ENCODE data around the gene MICALL1.
"Not testable (repeated sequence)": the region's sequence is repeated elsewhere in the genome, so short reads cannot be mapped to it uniquely, and the experiment has no call there.

The MICALL1 gene

GRCh38 chr22:37930270-37930951 is 24.3 kb downstream of the MICALL1 start:
- DNase-seq (ENCODE audit: low read depth, low spot score), result peak; percentile 48

DNA sequence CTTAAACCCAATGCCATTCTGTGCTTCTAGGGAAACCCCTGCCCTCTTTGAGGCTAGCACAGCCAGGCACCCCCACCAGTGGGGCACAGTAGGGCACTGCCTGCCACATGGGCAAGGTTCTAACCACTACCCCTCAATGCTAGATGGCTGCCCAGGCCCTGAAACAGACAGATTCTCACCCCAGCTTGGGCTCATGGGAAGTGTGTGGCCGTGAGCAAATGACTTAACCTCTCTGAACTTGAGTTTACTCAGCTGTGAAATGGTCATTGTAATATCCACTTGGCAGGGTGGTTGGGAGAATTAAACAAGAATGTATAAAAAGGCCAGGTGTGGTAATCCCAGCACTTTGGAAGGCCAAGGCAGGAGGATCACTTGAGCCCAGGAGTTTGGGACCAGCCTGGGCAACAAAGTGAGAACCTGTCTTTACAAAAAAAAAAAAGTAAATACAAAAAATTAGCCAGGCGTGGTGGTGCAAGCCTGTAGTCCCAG is 24.9 kb downstream of the MICALL1 start:
- no peak for DNase-seq (ENCODE audit: low read depth, low spot score)

DNA sequence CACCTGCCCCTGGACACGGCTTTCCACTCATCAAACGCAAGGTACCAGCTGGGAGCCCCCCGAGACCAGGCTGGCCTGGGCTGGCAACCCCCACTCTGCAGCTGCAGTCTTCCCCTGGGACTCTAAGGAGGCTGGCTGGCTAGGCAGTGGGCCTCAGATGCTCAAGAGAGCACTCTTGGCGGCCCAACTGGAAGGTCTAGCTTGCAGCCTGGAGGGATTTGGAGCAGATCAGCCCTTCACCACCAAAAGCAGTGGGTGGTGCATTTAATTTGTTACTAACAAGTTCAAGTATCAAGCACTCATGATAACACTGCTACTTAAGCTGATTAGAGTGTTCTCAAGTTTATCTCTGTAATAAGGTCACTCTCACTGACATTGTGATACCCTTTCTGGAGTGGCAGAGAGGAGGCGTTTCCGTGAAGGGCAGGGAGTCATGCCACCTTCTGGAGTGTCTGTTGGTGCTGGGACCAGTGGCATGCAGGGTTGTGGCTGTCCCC is 25.8 kb downstream of the MICALL1 start:
- DNase-seq (ENCODE audit: low read depth, low spot score), result no peak

DNA sequence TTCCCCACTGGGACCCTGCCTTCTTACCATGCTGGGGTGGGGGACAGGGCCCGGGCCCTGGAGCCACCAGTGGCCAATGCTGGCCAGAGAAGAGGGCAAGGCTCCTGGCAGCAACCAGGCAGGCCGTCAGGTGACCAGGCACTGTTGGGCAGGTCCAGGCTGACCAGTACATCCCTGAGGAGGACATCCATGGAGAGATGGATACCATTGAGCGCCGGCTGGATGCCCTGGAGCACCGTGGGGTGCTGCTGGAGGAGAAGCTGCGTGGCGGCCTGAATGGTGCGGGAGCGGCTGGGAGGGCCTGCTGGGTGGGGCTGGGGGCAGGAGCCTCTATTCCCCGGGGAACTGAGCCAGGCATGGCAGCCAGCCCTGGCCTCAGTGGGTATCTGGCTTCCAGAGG is 26.3 kb downstream of the MICALL1 start:
- DNase-seq (ENCODE audit: low read depth, low spot score), result no peak

DNA sequence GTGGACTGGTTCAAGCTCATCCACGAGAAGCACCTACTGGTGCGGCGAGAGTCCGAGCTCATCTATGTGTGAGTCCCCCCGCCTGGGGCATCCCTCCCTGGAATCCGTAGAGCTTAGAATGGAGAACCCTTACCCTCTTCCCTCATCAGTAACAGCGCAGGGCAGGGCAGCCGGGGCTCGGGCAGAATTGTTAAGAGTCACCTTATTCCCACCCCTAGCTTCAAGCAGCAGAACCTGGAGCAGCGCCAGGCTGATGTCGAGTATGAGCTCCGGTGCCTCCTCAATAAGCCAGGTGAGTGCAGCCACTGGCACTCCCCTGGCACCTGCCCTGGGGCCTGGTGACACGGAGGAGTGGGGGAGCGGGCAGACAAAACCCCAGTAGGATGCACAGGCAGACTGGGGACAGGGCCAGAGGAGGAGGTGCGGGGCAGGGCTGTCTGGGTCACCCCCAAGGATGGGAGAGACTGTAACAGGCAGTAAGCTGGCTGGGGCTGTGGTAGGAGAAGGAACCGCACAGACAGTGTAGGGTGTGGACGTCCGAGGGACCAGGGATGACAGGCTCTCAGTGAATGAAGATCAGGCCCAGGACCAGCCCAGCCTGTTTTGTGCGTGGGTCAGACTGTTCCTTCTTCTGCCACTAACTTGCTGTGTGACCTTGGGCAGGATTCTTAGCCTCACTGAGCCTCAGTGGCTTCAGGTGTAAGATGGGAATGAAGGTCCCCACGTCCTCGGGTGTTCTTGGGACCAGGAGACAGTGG is 26.9 kb downstream of the MICALL1 start:
- DNase-seq (ENCODE audit: low read depth, low spot score), result peak; percentile 32

DNA sequence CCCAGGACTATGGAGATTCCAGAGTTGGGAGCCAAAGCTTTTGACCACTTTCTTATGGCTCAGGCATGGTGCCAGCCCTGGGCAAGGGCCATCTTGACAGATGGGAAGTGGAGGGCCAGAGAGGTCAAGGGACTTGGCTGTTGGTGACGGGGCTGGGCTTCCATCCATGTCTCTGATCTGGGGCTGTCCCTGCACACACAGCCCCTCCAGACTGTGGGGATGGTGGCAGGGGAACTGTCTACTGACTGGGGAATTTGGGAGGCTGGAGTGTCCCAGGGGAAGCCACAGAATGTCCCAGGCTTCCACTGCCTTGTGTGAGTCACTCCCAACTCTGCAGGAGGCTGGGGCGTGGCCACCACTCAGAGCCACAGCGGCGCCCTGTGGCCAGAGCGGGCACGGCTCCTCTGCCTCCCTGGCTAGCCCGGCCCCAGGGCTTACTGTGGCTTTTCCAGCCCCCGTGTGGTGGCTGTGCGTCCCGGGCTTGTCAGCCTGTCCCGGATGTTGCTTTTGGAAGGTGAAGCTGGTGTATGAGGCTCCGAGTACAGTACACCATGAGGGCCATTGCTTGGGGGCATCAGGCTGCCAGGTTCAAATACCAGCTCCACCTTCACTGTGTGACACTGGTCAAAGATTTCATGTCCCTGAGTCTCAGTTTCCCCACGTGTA is 27.7 kb downstream of the MICALL1 start:
- DNase-seq (ENCODE audit: low read depth, low spot score), result peak; percentile 98

GRCh38 chr22:37940698-37941376 is 34.7 kb downstream of the MICALL1 start:
- no peak for DNase-seq (ENCODE audit: low read depth, low spot score)

DNA sequence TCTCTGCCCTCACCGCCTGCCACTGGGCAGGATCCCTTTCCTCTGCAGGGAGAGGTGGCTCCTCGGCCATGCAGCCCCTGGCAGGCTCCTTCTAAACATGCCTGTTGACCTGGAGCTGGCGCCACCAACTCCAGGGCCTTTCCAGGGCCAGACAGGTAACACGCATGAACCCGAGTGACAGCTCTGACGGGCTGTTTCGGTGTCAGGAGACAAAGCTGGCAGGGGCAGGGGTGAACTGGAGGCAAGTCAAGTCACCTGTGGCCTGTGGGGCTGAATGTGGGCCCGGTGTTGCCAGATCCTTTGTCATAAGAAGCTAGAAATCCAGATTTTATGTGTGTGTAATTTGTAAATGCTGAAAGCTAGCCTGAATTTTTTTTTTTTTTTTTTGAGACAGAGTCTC is 36.0 kb downstream of the MICALL1 start:
- DNase-seq (ENCODE audit: low read depth, low spot score), result no peak

- no peak for DNase-seq (ENCODE audit: low read depth, low spot score)
Observed at GRCh38 chr22:37943136-37943824, 37.2 kb downstream of the MICALL1 start.

- DNase-seq (ENCODE audit: low read depth, low spot score), result no peak
Observed at GRCh38 chr22:37943825-37944198, 37.7 kb downstream of the MICALL1 start.

GRCh38 chr22:37944423-37944822 is 38.3 kb downstream of the MICALL1 start:
- DNase-seq (ENCODE audit: low read depth, low spot score), result not testable (repeated sequence)

- DNase-seq (ENCODE audit: low read depth, low spot score), result not testable (repeated sequence)
Observed at GRCh38 chr22:37947142-37947795, 41.2 kb downstream of the MICALL1 start.

GRCh38 chr22:37951305-37951704 is 45.2 kb downstream of the MICALL1 start:
- DNase-seq (ENCODE audit: low read depth, low spot score), result no peak

DNA sequence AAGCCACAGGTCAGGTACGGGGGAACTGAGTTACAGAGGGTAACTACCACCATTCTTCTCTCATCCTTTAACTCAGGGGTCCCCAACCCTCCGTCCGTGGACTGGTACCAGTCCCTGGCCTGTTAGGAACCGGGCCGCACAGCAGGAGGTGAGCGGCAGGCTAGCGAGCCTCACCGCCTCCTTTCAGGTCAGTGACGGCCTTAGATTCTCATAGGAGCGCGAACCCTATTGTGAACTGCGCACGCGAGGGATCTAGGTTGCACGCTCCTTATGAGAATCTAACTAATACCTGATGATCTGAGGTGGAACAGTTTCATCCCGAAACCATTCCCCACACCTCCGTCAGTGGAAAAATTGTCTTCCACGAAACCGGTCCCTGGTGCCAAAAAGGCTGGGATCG is 46.5 kb downstream of the MICALL1 start:
- not testable (repeated sequence) for DNase-seq (ENCODE audit: low read depth, low spot score)

GRCh38 chr22:37953062-37953436 is 47.0 kb downstream of the MICALL1 start:
- no peak for DNase-seq (ENCODE audit: low read depth, low spot score)

GRCh38 chr22:37953437-37954179 is 47.5 kb downstream of the MICALL1 start, which contains the start of the genes C22orf23 and POLR2F:
Gene C22orf23 (minus strand): TSS chr22:37953601. CDS start chr22:37953149, 452 bp downstream.
Gene POLR2F (plus strand): TSS chr22:37953699. CDS start chr22:37953788, 89 bp downstream.
- peak; percentile 98 for DNase-seq (ENCODE audit: low read depth, low spot score)

- DNase-seq (ENCODE audit: low read depth, low spot score), result no peak
Observed at GRCh38 chr22:37954686-37955085, 48.6 kb downstream of the MICALL1 start.

- not testable (repeated sequence) for DNase-seq (ENCODE audit: low read depth, low spot score)
Observed at GRCh38 chr22:37955825-37956397, 49.8 kb downstream of the MICALL1 start.

- no peak for DNase-seq (ENCODE audit: low read depth, low spot score)
Observed at GRCh38 chr22:37957232-37957631, 51.1 kb downstream of the MICALL1 start.

All from astrocyte of the hippocampus (primary cell).